CD4-positive, alpha-beta T cell treated with Interleukin-6 at 100 ng/mL for 8 hours (primary cell): ENCODE data around the gene PHACTR3.

Source experiments
- DNase-seq: peaks from one replicate; pipeline ENCODE4 v3.0.0-alpha.2; 2020; ENCODE audit warnings: mixed read lengths, low spot score

Gene PHACTR3

GRCh38 chr20:59778615-59779200 is 174.4 kb downstream of the PHACTR3 start:
- no peak for DNase-seq

- DNase-seq, result no peak
These were observed 175.5 kb downstream of the PHACTR3 start for GRCh38 chr20:59779656-59780380.

DNA sequence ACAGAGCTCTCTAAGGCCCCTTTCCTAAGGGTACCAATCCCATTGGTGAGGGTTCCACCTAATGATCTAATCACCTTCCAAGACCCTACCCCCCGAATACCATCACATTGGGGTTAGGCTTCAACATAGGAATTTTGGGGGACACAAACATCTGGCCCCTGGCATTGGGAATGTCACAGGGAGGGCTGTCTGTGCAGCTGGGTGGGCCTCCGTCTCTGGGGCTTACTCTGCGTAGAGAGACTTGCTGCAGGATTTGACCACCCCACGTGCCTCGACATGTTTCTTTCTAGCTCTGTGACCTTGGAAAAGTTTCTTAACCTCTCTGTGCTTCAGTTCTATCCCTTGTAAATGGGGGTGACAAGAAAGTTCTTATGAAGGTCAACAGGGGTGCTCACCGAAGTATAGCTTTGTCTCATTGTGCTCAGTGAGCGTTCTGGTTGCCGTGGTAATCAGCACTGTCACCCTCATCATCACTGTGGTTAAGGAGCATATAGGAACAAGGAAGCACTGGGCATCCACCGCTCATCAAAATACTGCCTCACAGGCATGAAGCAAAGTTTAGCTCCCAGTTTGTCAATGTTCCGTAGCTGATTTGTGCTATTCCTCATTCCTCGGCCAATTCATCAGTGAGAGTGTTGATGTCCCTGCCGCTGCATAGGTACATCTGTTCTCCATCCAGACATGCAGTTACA is 176.3 kb downstream of the PHACTR3 start:
- no peak for DNase-seq

DNA sequence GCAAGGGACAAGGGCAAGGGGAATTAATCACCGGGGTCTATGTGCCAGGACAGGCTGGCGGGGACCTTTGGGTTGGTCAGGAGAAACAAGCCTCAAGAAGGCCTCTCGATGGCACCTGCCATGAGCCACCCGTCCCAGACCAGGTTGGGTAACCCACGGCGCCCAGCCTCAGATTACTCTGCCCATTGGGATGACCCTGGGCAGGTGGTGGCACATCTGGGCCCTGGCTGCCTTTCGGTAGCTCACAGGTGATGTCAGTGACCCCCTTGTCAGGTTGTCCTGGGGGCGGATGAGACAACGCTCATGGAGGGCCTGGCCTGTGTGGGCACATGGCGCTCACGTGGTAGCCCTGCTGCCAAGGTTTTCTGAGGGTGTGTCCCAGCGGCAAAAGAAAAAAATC is 176.9 kb downstream of the PHACTR3 start:
- no peak for DNase-seq

- DNase-seq, result no peak
These were observed 178.8 kb downstream of the PHACTR3 start for GRCh38 chr20:59782986-59783640.

DNA sequence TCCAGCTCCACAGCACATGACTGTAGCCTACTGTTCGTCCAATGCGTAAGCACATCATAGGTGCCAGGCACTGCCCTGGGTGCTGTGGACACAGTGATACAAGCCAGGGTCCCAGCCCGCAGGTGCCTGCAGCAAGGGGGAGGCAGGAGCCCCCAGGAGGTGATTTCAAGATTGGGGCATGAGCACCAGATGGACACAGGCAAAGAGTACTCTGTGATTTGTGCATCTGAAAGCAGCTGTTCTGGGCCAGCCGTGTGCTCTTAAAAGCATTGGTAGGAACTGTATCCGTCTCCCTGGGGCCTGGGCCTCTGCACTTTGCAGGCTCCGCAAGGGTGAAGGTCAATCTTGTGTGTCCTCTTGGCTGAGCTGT is 179.3 kb downstream of the PHACTR3 start:
- no peak for DNase-seq

GRCh38 chr20:59784365-59784764 is 180.0 kb downstream of the PHACTR3 start:
- DNase-seq, result no peak

GRCh38 chr20:59784791-59785668 is 180.7 kb downstream of the PHACTR3 start:
- no peak for DNase-seq

- no peak for DNase-seq
These were observed 181.3 kb downstream of the PHACTR3 start for GRCh38 chr20:59785669-59785959.

- no peak for DNase-seq
These were observed 181.9 kb downstream of the PHACTR3 start for GRCh38 chr20:59785986-59786795.

- no peak for DNase-seq
These were observed 182.6 kb downstream of the PHACTR3 start for GRCh38 chr20:59786801-59787537.

DNA sequence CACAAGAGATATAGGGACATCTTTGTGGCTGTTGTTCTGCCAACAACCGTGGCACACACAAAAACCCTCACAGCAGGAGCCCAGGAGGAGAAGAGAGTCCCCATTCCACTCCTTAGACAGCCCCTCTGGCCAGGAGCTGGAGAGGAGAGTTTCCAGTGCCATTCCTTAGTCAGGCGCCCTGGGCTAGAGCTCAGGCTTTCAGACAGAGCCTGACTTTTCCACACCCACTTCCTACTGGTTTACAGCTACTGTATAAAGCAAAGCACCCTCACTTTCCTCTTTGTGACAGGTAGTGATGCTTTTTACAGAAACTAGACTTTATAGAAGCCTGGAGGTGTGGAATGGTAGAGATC is 183.2 kb downstream of the PHACTR3 start:
- no peak for DNase-seq

- no peak for DNase-seq
These were observed 183.9 kb downstream of the PHACTR3 start for GRCh38 chr20:59788196-59788735.

GRCh38 chr20:59788811-59789397 is 184.6 kb downstream of the PHACTR3 start:
- no peak for DNase-seq

DNA sequence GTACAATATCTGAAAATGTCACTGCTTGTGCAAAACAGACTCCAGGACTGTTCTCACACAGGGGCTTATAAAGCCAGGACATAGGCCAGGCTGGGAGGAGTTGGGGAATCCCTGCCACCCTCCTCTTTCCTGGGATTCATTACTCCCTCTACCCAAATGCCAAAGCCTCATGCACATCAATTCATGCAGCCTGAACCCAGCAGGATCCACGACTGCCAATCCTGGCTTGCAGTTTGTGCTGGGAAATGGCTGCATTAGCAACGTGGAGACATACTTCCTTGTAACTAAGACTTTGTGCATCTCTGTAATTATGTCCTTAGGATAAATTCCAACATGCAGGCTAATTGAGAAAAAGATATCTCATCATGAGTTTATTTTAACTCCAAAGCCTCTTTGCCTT is 185.3 kb downstream of the PHACTR3 start:
- no peak for DNase-seq

DNA sequence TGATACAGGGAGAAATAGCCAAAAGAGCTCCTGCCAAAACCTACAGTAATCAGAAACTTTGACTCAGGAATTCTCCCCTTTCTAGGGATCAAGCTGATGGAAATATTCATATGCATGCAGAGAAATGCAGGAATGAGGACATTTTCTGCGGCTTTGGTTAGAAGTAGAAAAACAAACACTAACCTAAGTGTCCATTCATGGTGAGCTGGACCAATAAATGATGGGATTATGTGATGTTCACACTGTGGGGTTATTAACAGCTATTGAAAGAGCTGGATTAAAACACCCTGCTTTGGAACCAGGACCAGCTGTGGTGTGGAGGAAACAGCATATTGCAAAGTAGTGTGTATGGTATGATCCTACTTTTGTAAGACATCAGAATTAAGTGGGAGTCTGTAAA is 186.0 kb downstream of the PHACTR3 start:
- no peak for DNase-seq

DNA sequence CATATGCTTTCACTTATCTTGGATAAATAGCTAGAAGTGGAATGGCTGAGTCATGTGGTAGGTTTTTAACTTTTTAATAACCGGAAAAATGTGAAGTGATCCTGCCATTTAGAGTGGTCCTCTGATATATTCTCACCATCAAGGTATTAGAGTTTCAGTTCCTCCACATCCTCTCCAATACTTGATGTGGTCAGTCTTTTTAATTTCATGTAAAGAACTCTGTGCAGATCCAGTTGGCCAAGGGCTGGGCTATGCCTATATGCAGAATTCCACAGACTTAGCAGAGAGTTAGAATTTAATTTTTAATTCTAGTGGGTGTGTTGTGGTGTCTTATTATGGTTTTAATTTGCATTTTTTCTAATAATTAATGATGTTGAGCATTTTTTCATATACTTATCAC is 188.0 kb downstream of the PHACTR3 start:
- no peak for DNase-seq

DNA sequence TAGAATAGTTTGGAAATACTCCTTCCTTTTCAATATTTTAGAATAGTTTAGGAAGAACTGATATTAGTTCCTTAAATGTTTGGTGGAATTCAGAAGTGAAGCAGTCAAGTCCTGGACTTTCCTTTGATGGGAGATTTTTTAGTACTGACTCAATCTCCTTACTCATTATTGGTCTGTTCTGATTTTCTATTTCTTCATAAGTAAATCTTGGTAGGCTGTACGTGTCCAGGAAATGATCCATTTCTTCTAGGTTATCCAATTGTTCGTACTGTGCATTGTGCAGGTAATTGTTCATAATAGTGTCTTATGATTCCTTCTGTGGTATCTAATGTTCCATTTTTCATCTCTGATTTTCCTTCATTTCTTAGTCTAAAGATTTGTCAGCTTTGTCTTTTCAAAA is 190.2 kb downstream of the PHACTR3 start:
- DNase-seq, result no peak

GRCh38 chr20:59800309-59800708 is 196.0 kb downstream of the PHACTR3 start:
- no peak for DNase-seq

GRCh38 chr20:59802018-59802417 is 197.7 kb downstream of the PHACTR3 start:
- no peak for DNase-seq
